Liver (tissue), 9 donors: ENCODE results near the gene UBE2M. TPM values are rescaled to one million over a fixed set of nuclear protein-coding genes. Genes with fewer than 3 reads are reported as not detected.

ENCODE experiments used
- DNase-seq: peaks from one replicate; pipeline ENCODE4 v3.0.0-alpha.2; 2017; ENCODE audit warnings: low spot score
- H3K27ac ChIP-seq, 2 donors: one replicate each; pipeline ENCODE4 v1.7.0; 2013; ENCODE audit warnings: inconsistent platforms in 2 of 2, low read length in 2 of 2, control low read depth in 1 of 2, low read depth in 1 of 2, mild to moderate bottlenecking in 1 of 2
- H3K27me3 ChIP-seq, 4 donors: one replicate each; pipeline versions ENCODE4 v1.6.1 to v1.7.0; 2013; ENCODE audit warnings: low read length in 3 of 4, inconsistent platforms in 1 of 4, mild to moderate bottlenecking in 1 of 4, moderate library complexity in 1 of 4; ENCODE audit not compliant: control insufficient read depth in 4 of 4, insufficient read depth in 4 of 4
- H3K36me3 ChIP-seq, 4 donors: one replicate each; pipeline versions ENCODE4 v1.6.1 to v1.7.0; 2013; ENCODE audit warnings: low read length in 3 of 4, mild to moderate bottlenecking in 3 of 4, low read depth in 1 of 4, moderate library complexity in 1 of 4; ENCODE audit not compliant: control insufficient read depth in 4 of 4, insufficient read depth in 3 of 4
- H3K4me1 ChIP-seq, 4 donors: one replicate each; pipeline versions ENCODE4 v1.6.1 to v1.7.0; 2013; ENCODE audit warnings: low read length in 3 of 4, mild to moderate bottlenecking in 3 of 4, moderate library complexity in 1 of 4; ENCODE audit not compliant: control insufficient read depth in 4 of 4, insufficient read depth in 4 of 4
- H3K4me3 ChIP-seq, 3 donors: one replicate each; pipeline versions ENCODE4 v1.6.1 to v1.7.0; 2013; ENCODE audit warnings: low read length in 3 of 3, control low read depth in 1 of 3, low read depth in 1 of 3, mild to moderate bottlenecking in 1 of 3
- H3K9ac ChIP-seq, 2 donors: one replicate each; pipeline ENCODE4 v1.7.0; 2013; ENCODE audit warnings: low read length in 2 of 2, mild to moderate bottlenecking in 2 of 2, moderate library complexity in 2 of 2, control low read depth in 1 of 2, low read depth in 1 of 2
- H3K9me3 ChIP-seq, 4 donors: one replicate each; pipeline versions ENCODE4 v1.6.1 to v1.7.0; 2013; ENCODE audit warnings: low read length in 3 of 4; ENCODE audit not compliant: control insufficient read depth in 4 of 4
- ATF3 ChIP-seq: IDR thresholded peaks from 2 replicates; pipeline ENCODE4 v1.6.1; 2016; ENCODE audit warnings: antibody characterized with exemption
- EGR1 ChIP-seq, 2 donors: IDR thresholded peaks; 2 replicates each; pipeline ENCODE4 v1.6.1; 2016 to 2018; ENCODE audit warnings: antibody characterized with exemption in 2 of 2, low read depth in 2 of 2
- FOXA2 ChIP-seq: IDR thresholded peaks from 2 replicates; pipeline ENCODE4 v1.6.1; 2016; ENCODE audit warnings: antibody characterized with exemption
- GABPA ChIP-seq, 2 donors: IDR thresholded peaks in 1 of 2; conservative IDR thresholded peaks in 1 of 2; 2 replicates each; pipeline ENCODE4 v1.6.1; 2016; ENCODE audit warnings: antibody characterized with exemption in 2 of 2, mild to moderate bottlenecking in 1 of 2, moderate library complexity in 1 of 2
- HNF4A ChIP-seq, 2 donors: conservative IDR thresholded peaks; 2 replicates each; pipeline ENCODE4 v1.6.1; 2016; ENCODE audit warnings: antibody characterized with exemption in 2 of 2, mild to moderate bottlenecking in 2 of 2
- HNF4G ChIP-seq: IDR thresholded peaks from 2 replicates; pipeline ENCODE4 v1.6.1; 2016; ENCODE audit warnings: antibody characterized with exemption
- JUND ChIP-seq, 2 donors: IDR thresholded peaks; 2 replicates each; pipeline ENCODE4 v1.6.1; 2016; ENCODE audit warnings: antibody characterized with exemption in 2 of 2
- MAX ChIP-seq: IDR thresholded peaks from 2 replicates; pipeline ENCODE4 v1.6.1; 2016; ENCODE audit warnings: antibody characterized with exemption
- RAD21 ChIP-seq, 2 donors: IDR thresholded peaks; 2 replicates each; pipeline ENCODE4 v1.6.1; 2016; ENCODE audit warnings: antibody characterized with exemption in 2 of 2, mild to moderate bottlenecking in 2 of 2
- REST ChIP-seq: IDR thresholded peaks from 2 replicates; pipeline ENCODE4 v1.6.1; 2016; ENCODE audit warnings: antibody characterized with exemption, mild to moderate bottlenecking
- RXRA ChIP-seq, 2 donors: IDR thresholded peaks; 2 replicates each; pipeline ENCODE4 v1.6.1; 2017 to 2018; ENCODE audit warnings: antibody characterized with exemption in 2 of 2, mild to moderate bottlenecking in 1 of 2
- SP1 ChIP-seq: IDR thresholded peaks from 2 replicates; pipeline ENCODE4 v1.6.1; 2018; ENCODE audit warnings: antibody characterized with exemption, mild to moderate bottlenecking
- YY1 ChIP-seq: IDR thresholded peaks from 2 replicates; pipeline ENCODE4 v1.6.1; 2016; ENCODE audit warnings: antibody characterized with exemption, mild to moderate bottlenecking
- ZBTB33 ChIP-seq: IDR thresholded peaks from 2 replicates; pipeline ENCODE4 v1.6.1; 2016; ENCODE audit warnings: antibody characterized with exemption
- WGBS: extraction: QIAGEN DNeasy Blood & Tissue Kit; methylation state at CpG from one replicate; pipeline ENCODE4 v1.1.7; 2013; 5-methylcytosine and 5-hydroxymethylcytosine counted together
- polyA plus RNA-seq, 2 donors: library from polyadenylated mRNA; stranded (reverse) in 1 of 2; unstranded in 1 of 2; fragments of 200-250 nt in 1 of 2; fragments of >200 nt in 1 of 2; fragmentation: Nextera tagmentation in 1 of 2; extraction: Ambion mirVana in 1 of 2; gene quantifications; one replicate each; pipeline versions ENCODE4 v1.2.1 to v1.2.3, GENCODE V29; 2013 to 2015
- total RNA-seq, 2 donors: library from RNA; depleted of rRNA; stranded (reverse); fragments of >200 nt; gene quantifications; one replicate each; pipeline ENCODE4 v1.2.3, GENCODE V29; 2014
- donor health status: healthy.
- donor health status: healthy.
- donor health status: healthy.
- donor health status: healthy.
- donor health status: healthy.

Gene UBE2M
- total and polyA plus RNA-seq, 4 donors, result 7.6 to 30.7 (median 17.7) TPM

- H3K9me3 ChIP-seq, result no peaks in the 10 kb centered on the region
- peaks cover 0 to 7% (median 3%) of the 10 kb centered on the region in 4 donors for H3K36me3 ChIP-seq
- H3K27ac ChIP-seq, result peak overlapping the region; percentile 87 to 100
- under 1% methylated on average over 76 of the region's 76 CpGs for WGBS
- TF ChIP-seq RXRA (IDR thresholded peaks at IDR 0.05), result no peak
- no peak for TF ChIP-seq HNF4A (conservative IDR thresholded peaks at IDR 0.05)
- TF ChIP-seq HNF4G, result no peak
- TF ChIP-seq ZBTB33, result peak; percentile 33
- no peak for TF ChIP-seq ATF3
- no peak for TF ChIP-seq RAD21 (IDR thresholded peaks at IDR 0.05)
- TF ChIP-seq YY1, result peak; percentile 100
- no peak for TF ChIP-seq FOXA2
- TF ChIP-seq REST, result peak; percentile 50
- no peak for TF ChIP-seq SP1
- no peak for TF ChIP-seq MAX
- TF ChIP-seq JUND (IDR thresholded peaks at IDR 0.05), result no peak
- TF ChIP-seq GABPA (IDR thresholded peaks at IDR 0.05 in 1 of 2, conservative IDR thresholded peaks at IDR 0.05 in 1 of 2), result peak; percentile 82 to 90
- no peak for TF ChIP-seq EGR1 (IDR thresholded peaks at IDR 0.05; ENCODE audit: low read depth in 2 of 2)
- H3K27me3 ChIP-seq, result no peaks in the 10 kb centered on the region
- peak; percentile 99 for DNase-seq
- H3K4me3 ChIP-seq, result peak overlapping the region; percentile 54 to 78 (median 78)
- peak overlapping the region; percentile 71 to 90 for H3K9ac ChIP-seq
- H3K4me1 ChIP-seq, result peaks cover 34 to 70% (median 61%) of the 10 kb centered on the region in 4 donors
Observed at GRCh38 chr19:58558623-58559274, 338 bp upstream of the UBE2M start.

GRCh38 chr19:58557221-58558065, 968 bp downstream of the UBE2M start:
- H3K4me1 ChIP-seq, result peaks cover 24 to 60% (median 52%) of the 10 kb centered on the region in 4 donors
- no peak for DNase-seq
- WGBS, result 37% methylated on average over 12 of the region's 12 CpGs

More at GRCh38 chr19:58557221-58558065, 968 bp downstream of the UBE2M start:
- Histone ChIP-seq H3K9ac (peak overlapping the region; percentile 85 to 94), H3K9me3 (no peaks in the 10 kb centered on the region), H3K27ac (peak overlapping the region; percentile 87 to 100), H3K27me3 (no peaks in the 10 kb centered on the region), H3K4me3 (peak overlapping the region; percentile 70 to 88 (median 78)), H3K36me3 (peaks cover 3 to 10% (median 5%) of the 10 kb centered on the region in 4 donors)
- no peak for TF ChIP-seq HNF4A (conservative IDR thresholded peaks at IDR 0.05)
- no peak for TF ChIP-seq MAX
- TF ChIP-seq ATF3, result no peak
- TF ChIP-seq RXRA (IDR thresholded peaks at IDR 0.05), result no peak
- TF ChIP-seq JUND (IDR thresholded peaks at IDR 0.05), result no peak
- no peak for TF ChIP-seq HNF4G
- no peak for TF ChIP-seq SP1
- TF ChIP-seq ZBTB33, result no peak
- no peak for TF ChIP-seq GABPA (IDR thresholded peaks at IDR 0.05 in 1 of 2, conservative IDR thresholded peaks at IDR 0.05 in 1 of 2)
